Activated B cell treated with CpG ODN at 0.5 μM for 24 hours (primary cell): Measurements from ENCODE around the gene ANGPTL8. TPM values are rescaled to one million over a fixed set of nuclear protein-coding genes. Genes with fewer than 3 reads are reported as not detected.

ENCODE experiments used
- ATAC-seq: fragments of 200-7000 bp; cut with Tn5 transposase; one replicate; pipeline ENCODE4 v1.10.0; 2021; ENCODE audit warnings: low read depth, mild to moderate bottlenecking, moderate library complexity
- CTCF ChIA-PET: fragments of 350-600 bp; sonication (Branson Sonifier 250); formaldehyde crosslinking; loops from one replicate; lab custom pipeline; 2021; ENCODE audit warnings: antibody characterized with exemption; lab: Charles Lee
- POLR2A ChIA-PET: fragments of 350-600 bp; sonication (Branson Sonifier 250); formaldehyde crosslinking; loops from one replicate; lab custom pipeline; 2021; ENCODE audit warnings: antibody characterized with exemption; lab: Charles Lee
- DNase-seq: peaks from one replicate; pipeline ENCODE4 v3.0.0; 2022
- H3K27ac Mint-ChIP-seq: one replicate; pipeline ENCODE4 v1.8.0; 2020; ENCODE audit warnings: mixed read lengths
- H3K27me3 Mint-ChIP-seq: one replicate; pipeline ENCODE4 v1.8.0; 2021; ENCODE audit warnings: mixed read lengths
- H3K36me3 Mint-ChIP-seq: one replicate; pipeline ENCODE4 v1.8.0; 2021; ENCODE audit warnings: low read depth, mixed read lengths
- H3K4me1 Mint-ChIP-seq: one replicate; pipeline ENCODE4 v1.8.0; 2021; ENCODE audit warnings: mixed read lengths
- H3K4me3 Mint-ChIP-seq: one replicate; pipeline ENCODE4 v1.8.0; 2020; ENCODE audit warnings: mild to moderate bottlenecking, mixed read lengths
- H3K9me3 Mint-ChIP-seq: one replicate; pipeline ENCODE4 v1.8.0; 2020; ENCODE audit warnings: mixed read lengths
- CTCF ChIP-seq: fragments of 200-600 bp; IDR thresholded peaks from one replicate; pipeline ENCODE4 v1.8.0; 2022; ENCODE audit warnings: antibody characterized with exemption, mild to moderate bottlenecking
- intact Hi-C: fragments of 100-400 bp; cut with micrococcal nuclease; formaldehyde crosslinking; loops from one replicate; pipeline ENCODE4 v1.15.1; 2024
- total RNA-seq: library from RNA; stranded (reverse); gene quantifications from 2 replicates; pipeline ENCODE4 v1.2.3, GENCODE V29; 2022

The ANGPTL8 gene
- total RNA-seq, 1 donor from 2014 or later: not detected

DNA sequence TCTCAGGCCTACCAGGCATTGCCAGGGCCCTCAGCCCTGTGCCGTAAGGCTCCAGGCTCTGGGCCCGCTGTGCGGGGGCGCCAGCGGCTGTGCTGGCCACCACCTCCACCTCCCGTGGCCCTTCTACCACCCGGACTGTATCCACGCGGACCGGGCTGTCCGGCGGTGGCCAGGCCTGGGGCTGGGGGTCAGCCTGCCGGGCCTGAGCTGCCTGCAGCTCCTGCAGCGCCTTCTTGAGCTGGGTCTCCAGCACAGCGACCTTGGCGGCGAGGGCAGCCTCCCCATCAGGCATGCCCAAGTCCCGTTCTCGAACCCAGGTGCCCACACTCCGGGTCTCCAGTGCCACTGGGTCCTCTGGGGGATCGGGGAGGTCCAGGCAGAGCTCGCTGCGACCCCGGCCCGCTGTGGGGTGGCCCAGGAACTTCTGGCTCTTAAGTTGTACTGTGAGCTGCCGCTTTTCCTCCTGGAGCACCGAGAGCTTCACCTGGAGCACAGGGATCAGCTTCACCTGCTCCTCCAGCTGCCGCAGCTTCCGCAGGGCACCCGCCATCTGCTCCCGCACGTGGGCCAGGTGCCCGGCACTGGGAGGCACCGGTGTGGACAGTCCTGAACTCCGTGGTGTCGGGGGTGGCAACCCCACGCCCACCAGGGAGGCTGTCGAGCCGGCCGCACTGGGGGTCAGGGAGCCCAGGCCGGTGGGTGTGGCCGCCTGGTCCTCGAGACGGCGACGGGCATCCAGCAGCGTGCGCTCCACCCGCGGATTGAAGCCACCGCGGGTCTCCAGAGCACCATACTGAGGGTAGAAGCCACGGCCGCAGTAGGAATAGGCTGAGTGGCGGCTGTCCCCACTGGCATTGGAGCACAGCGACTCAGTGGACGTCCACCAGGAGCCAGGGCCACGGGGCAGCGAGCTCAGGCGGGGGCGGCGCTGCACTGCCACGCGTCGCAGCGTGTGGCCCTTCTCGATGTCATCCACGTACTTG lies 46.2 kb upstream of the ANGPTL8 start:
- CTCF ChIA-PET: no interaction called here
- ATAC-seq (no peak), DNase-seq (no peak)
- Mint-ChIP-seq H3K27ac (no peak overlapping the region), H3K36me3 (no peaks in the 10 kb centered on the region), H3K27me3 (peaks cover 15% of the 10 kb centered on the region), H3K4me1 (peaks cover 25% of the 10 kb centered on the region), H3K9me3 (no peaks in the 10 kb centered on the region), H3K4me3 (no peak overlapping the region)
- TF ChIP-seq CTCF: no peak
- intact Hi-C loops: no loop called here
- POLR2A ChIA-PET: no interaction called here

- TF ChIP-seq CTCF: no peak
- POLR2A ChIA-PET: no interaction called here
- H3K9me3 Mint-ChIP-seq: no peaks in the 10 kb centered on the region
- peaks cover 25% of the 10 kb centered on the region for H3K4me1 Mint-ChIP-seq
- intact Hi-C loops: no loop called here
- no peak overlapping the region for H3K27ac Mint-ChIP-seq
- DNase-seq: no peak
- H3K36me3 Mint-ChIP-seq: no peaks in the 10 kb centered on the region
- no peak overlapping the region for H3K4me3 Mint-ChIP-seq
- CTCF ChIA-PET: no interaction called here
- peaks cover 15% of the 10 kb centered on the region for H3K27me3 Mint-ChIP-seq
- ATAC-seq: no peak
Observed at GRCh38 chr19:11194173-11194572, 45.2 kb upstream of the ANGPTL8 start.

DNA sequence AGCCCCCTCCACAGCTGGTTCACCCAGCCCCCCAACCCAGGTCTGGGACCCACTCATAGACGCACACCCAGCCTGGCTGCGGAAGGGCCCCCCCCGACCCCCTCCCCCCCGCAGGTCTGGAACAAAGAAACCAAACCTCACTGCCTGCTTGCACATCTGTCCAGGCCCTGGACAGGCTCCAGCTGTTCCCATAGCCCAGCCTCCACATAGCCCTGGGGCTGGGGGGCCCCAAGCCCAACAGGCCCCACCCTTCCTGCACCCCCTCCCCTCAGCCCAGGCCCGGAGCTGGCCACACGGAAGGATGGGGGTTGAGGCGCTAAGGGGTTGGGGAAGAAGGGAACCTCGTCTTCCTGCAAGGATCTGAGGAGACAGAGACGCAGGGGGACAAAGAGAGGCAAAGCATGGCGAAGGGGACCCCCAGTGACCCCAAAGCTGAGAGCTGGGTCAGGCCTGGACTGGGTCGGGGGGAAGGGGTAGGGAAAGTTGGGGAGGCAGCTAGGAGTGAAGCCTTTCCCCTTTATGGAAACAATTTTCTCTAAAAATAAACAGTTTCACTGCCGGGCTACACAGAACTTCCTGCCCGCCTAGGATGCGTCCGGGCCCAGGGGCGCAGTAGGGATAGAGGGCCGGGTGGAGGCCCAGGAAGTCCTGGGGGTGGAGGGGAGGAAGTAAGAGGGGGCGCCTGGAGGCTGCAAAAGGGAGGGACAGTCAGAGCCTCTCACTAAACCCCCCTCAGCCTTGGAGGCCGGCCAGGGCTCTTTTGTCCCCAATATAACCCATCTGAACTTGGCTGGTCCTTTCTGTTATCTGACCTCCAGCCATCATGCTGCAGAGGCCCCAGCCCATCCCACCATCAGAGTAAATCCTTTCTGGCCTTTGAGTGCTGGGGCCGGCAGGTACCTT lies 44.5 kb upstream of the ANGPTL8 start:
- no peak overlapping the region for H3K4me3 Mint-ChIP-seq
- no peaks in the 10 kb centered on the region for H3K36me3 Mint-ChIP-seq
- intact Hi-C loops: loop anchor here (5.0 kb wide), 1 partner anchor 38 kb away; the partner anchor contains the start of gene SPC24
- no peak for TF ChIP-seq CTCF
- CTCF ChIA-PET: interaction anchor here (1.0 kb wide), 1 partner anchor 69 kb away, joined by 3 read pairs; no protein-coding TSS in a partner anchor
- POLR2A ChIA-PET: interaction anchor here (0.6 kb wide), 1 partner anchor 145 kb away, joined by 5 read pairs; no protein-coding TSS in a partner anchor
- peaks cover 25% of the 10 kb centered on the region for H3K4me1 Mint-ChIP-seq
- DNase-seq: no peak
- H3K27me3 Mint-ChIP-seq: peaks cover 15% of the 10 kb centered on the region
- ATAC-seq: no peak
- no peak overlapping the region for H3K27ac Mint-ChIP-seq
- H3K9me3 Mint-ChIP-seq: no peaks in the 10 kb centered on the region

DNA sequence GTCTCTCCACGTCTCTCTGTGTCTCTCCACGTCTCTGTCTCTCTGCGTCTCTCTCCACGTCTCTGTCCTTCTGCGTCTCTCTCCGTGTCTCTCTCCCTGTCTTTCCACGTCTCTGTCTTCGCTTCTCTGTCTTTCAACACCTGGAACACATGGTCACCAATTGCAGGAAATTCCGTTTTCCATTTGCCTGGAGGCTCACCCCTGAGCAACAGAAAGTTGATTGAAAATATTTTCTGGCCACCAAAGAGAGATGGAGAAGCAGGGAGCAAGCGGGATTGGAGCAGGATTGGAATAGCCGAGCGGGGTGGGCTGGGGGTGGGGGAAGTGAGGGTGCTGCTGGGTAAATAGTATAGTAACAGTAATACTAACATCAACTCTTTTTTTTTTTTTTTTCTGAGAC lies 43.7 kb upstream of the ANGPTL8 start:
- DNase-seq (no peak), ATAC-seq (no peak)
- ChIA-PET POLR2A (no interaction called here), CTCF (interaction anchor here (1.0 kb wide), 1 partner anchor 70 kb away, joined by 3 read pairs; no protein-coding TSS in a partner anchor)
- Mint-ChIP-seq H3K27ac (no peak overlapping the region), H3K9me3 (no peaks in the 10 kb centered on the region), H3K36me3 (no peaks in the 10 kb centered on the region), H3K4me1 (peaks cover 22% of the 10 kb centered on the region), H3K4me3 (no peak overlapping the region), H3K27me3 (peaks cover 15% of the 10 kb centered on the region)
- TF ChIP-seq CTCF: no peak
- intact Hi-C loops: loop anchor here (5.0 kb wide), 1 partner anchor 38 kb away; the partner anchor contains the start of gene SPC24
